Endodermal cell (in vitro differentiated cells): Measurements from ENCODE around the gene CFAP61. TPM values are rescaled to one million over a fixed set of nuclear protein-coding genes. Genes with fewer than 3 reads are reported as not detected.

ENCODE experiments used
- DNase-seq: peaks from one replicate; pipeline ENCODE4 v3.0.0-alpha.2; 2017
- H3K27ac ChIP-seq: 2 replicates; pipeline ENCODE4 v1.5.1; 2013; ENCODE audit warnings: mild to moderate bottlenecking, low read depth, low read length, moderate library complexity
- H3K27me3 ChIP-seq: 2 replicates; pipeline ENCODE4 v1.6.1; 2013; ENCODE audit warnings: mild to moderate bottlenecking, low read length, moderate library complexity; ENCODE audit not compliant: insufficient read depth, control insufficient read depth, poor library complexity, severe bottlenecking
- H3K36me3 ChIP-seq: 2 replicates; pipeline ENCODE4 v1.7.0; 2013; ENCODE audit warnings: mild to moderate bottlenecking, low read length, moderate library complexity; ENCODE audit not compliant: control insufficient read depth, insufficient read depth
- H3K4me1 ChIP-seq: one replicate; pipeline ENCODE4 v1.7.0; 2013; ENCODE audit warnings: low read length; ENCODE audit not compliant: control insufficient read depth, insufficient read depth
- H3K4me3 ChIP-seq: 2 replicates; pipeline ENCODE4 v1.5.1; 2013; ENCODE audit warnings: mild to moderate bottlenecking, low read length, moderate library complexity
- H3K9ac ChIP-seq: 2 replicates; pipeline ENCODE4 v1.6.1; 2013; ENCODE audit warnings: mild to moderate bottlenecking, low read length, moderate library complexity; ENCODE audit not compliant: poor library complexity, severe bottlenecking; ENCODE audit errors: extremely low read depth
- H3K9me3 ChIP-seq: 2 replicates; pipeline ENCODE4 v1.6.1; 2013; ENCODE audit warnings: mild to moderate bottlenecking, low read length, moderate library complexity; ENCODE audit not compliant: control insufficient read depth
- H3K27ac Mint-ChIP-seq: 2 replicates; pipeline ENCODE4 v1.8.0; 2020; ENCODE audit warnings: mixed read lengths
- H3K27me3 Mint-ChIP-seq: 2 replicates; pipeline ENCODE4 v1.8.0; 2021; ENCODE audit warnings: mild to moderate bottlenecking, mixed read lengths; ENCODE audit not compliant: insufficient read depth
- H3K36me3 Mint-ChIP-seq: 2 replicates; pipeline ENCODE4 v1.8.0; 2020; ENCODE audit warnings: low read depth, mixed read lengths
- H3K4me1 Mint-ChIP-seq: 2 replicates; pipeline ENCODE4 v1.8.0; 2020; ENCODE audit warnings: mixed read lengths
- H3K4me3 Mint-ChIP-seq: 2 replicates; pipeline ENCODE4 v1.8.0; 2020; ENCODE audit warnings: mild to moderate bottlenecking, moderate library complexity, mixed read lengths
- H3K9me3 Mint-ChIP-seq: 2 replicates; pipeline ENCODE4 v1.8.0; 2020; ENCODE audit warnings: mild to moderate bottlenecking, mixed read lengths
- CTCF ChIP-seq: fragments of 200-600 bp; sonication (generic); conservative IDR thresholded peaks from 2 replicates; pipeline ENCODE4 v1.5.0; 2021; ENCODE audit warnings: antibody characterized with exemption, mild to moderate bottlenecking
- WGBS, 2 experiments: methylation state at CpG; one replicate each; pipeline versions ENCODE4 v1.1.5 to v1.1.7; 2013; ENCODE audit warnings: missing lambda C conversion rate in 2 of 2, mixed read lengths in 1 of 2; ENCODE audit not compliant: insufficient coverage in 1 of 2, insufficient read length in 1 of 2; 5-methylcytosine and 5-hydroxymethylcytosine counted together
- total RNA-seq, 2 donors: library from RNA; stranded (reverse); fragmentation: NEBNext Ultra II Directional in 1 of 2; extraction: Animal tissue kit (Norgen Biotek cat#: 25700) in 1 of 2; gene quantifications; 2 replicates in 1 of 2; 3 replicates in 1 of 2; pipeline ENCODE4 v1.2.1, GENCODE V29; 2021

The CFAP61 gene
- total RNA-seq, 2 donors from 2014 or later = 0.64 to 0.73 TPM

GRCh38 chr20:20207872-20208271 lies 155.5 kb downstream of the CFAP61 start:
- H3K4me3 Mint-ChIP-seq = no peak overlapping the region
- H3K27ac ChIP-seq = no peak overlapping the region
- no peaks in the 10 kb centered on the region for H3K9me3 ChIP-seq
- DNase-seq = no peak
- no peaks in the 10 kb centered on the region for H3K36me3 Mint-ChIP-seq
- 89 to 100% methylated on average over 4 to 7 of the region's 7 CpGs for WGBS, 2 experiments
- peaks cover 22% of the 10 kb centered on the region for H3K4me1 Mint-ChIP-seq
- H3K36me3 ChIP-seq = no peaks in the 10 kb centered on the region
- H3K9me3 Mint-ChIP-seq = no peaks in the 10 kb centered on the region
- H3K4me3 ChIP-seq = no peak overlapping the region
- no peak overlapping the region for H3K9ac ChIP-seq
- no peaks in the 10 kb centered on the region for H3K4me1 ChIP-seq
- no peaks in the 10 kb centered on the region for H3K27me3 ChIP-seq
- peaks cover 3% of the 10 kb centered on the region for H3K27me3 Mint-ChIP-seq
- H3K27ac Mint-ChIP-seq = no peak overlapping the region
- TF ChIP-seq CTCF = no peak

GRCh38 chr20:20209684-20210083 lies 157.4 kb downstream of the CFAP61 start:
- no peaks in the 10 kb centered on the region for H3K9me3 ChIP-seq
- 91 to 100% methylated on average over 2 to 5 of the region's 5 CpGs for WGBS, 2 experiments
- no peak for TF ChIP-seq CTCF
- DNase-seq = no peak
- no peak overlapping the region for H3K27ac Mint-ChIP-seq
- H3K4me1 Mint-ChIP-seq = peaks cover 20% of the 10 kb centered on the region
- peak overlapping the region; percentile 34 for H3K27ac ChIP-seq
- no peak overlapping the region for H3K9ac ChIP-seq
- no peak overlapping the region for H3K4me3 Mint-ChIP-seq
- H3K36me3 ChIP-seq = no peaks in the 10 kb centered on the region
- H3K36me3 Mint-ChIP-seq = no peaks in the 10 kb centered on the region
- peaks cover 3% of the 10 kb centered on the region for H3K27me3 Mint-ChIP-seq
- H3K4me3 ChIP-seq = no peak overlapping the region
- H3K9me3 Mint-ChIP-seq = no peaks in the 10 kb centered on the region
- H3K27me3 ChIP-seq = no peaks in the 10 kb centered on the region
- H3K4me1 ChIP-seq = no peaks in the 10 kb centered on the region

- Mint-ChIP-seq H3K4me3 (no peak overlapping the region), H3K4me1 (peaks cover 15% of the 10 kb centered on the region), H3K27ac (no peak overlapping the region), H3K9me3 (no peaks in the 10 kb centered on the region), H3K36me3 (no peaks in the 10 kb centered on the region), H3K27me3 (peaks cover 3% of the 10 kb centered on the region)
- WGBS, 2 experiments = 75 to 95% methylated on average over 2 to 5 of the region's 5 CpGs
- Histone ChIP-seq H3K9me3 (no peaks in the 10 kb centered on the region), H3K4me1 (no peaks in the 10 kb centered on the region), H3K9ac (no peak overlapping the region), H3K27me3 (no peaks in the 10 kb centered on the region), H3K4me3 (no peak overlapping the region), H3K27ac (peak overlapping the region; percentile 34), H3K36me3 (no peaks in the 10 kb centered on the region)
- no peak for TF ChIP-seq CTCF
- DNase-seq = no peak
Measured at GRCh38 chr20:20210327-20210726, 158.0 kb downstream of the CFAP61 start.
